HS-27A (cell line): ENCODE measurements around the gene VTI1B.
"Not testable (repeated sequence)": the region's sequence is repeated elsewhere in the genome, so short reads cannot be mapped to it uniquely, and the experiment has no call there.

ENCODE experiments used
- DNase-seq: peaks from one replicate; pipeline ENCODE4 v3.0.0-alpha.2; 2012; ENCODE audit warnings: low read depth, missing footprints

The VTI1B gene

DNA sequence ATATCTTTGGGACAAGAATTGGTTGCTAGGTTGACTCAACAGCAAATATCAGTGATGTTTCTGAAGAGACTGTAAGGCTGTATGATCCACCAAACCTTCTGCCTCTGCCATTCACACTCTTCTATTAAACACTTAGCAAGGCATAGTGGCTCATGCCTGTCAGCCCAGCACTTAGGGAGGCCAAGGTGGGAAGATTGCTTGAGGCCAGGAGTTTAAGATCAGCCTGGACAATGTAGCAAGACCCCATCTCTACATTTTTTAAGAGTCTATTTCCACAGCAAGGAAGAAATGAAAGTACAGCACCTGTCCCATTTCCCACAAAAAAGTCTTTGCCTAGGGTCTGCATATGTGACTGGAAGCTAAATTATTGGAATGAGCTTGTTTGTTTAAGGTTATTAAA lies 46.9 kb downstream of the VTI1B start:
- DNase-seq: no peak

DNA sequence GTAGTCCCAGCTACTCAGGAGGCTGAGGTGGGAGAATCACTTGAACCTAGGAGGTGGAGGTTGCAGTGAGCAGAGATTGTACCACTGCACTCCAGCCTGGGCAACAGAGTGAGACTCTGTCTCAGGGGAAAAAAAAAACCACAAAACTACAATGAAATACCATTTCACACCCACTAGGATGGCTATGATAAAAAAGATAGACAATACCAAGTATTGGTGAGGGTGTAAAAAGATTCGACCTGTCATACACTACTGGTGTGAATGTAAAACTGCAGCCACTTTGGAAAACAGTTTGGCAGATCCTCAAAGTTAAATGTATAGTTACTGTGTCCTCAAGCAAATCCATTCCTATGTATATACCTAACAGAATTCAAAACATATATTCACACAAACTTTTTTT lies 48.3 kb downstream of the VTI1B start:
- DNase-seq: not testable (repeated sequence)

DNA sequence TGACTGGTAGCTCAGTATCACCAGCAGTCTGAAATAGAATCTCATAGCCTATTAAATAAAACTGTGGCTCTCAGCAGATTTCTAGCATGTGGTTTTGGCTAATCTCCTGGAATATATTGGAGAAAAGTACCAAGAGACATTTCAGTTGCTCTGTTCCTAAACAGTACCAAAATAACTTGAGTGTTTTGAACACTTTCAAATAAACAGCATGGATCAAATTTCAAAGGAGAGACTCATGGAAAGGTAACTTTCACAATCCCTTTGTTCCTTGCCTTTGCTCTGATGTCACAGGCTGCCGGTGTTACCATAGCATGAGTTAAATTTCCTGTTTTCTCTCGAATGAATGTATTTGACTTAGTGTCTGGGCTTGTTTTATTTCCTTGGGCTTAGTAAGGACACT lies 51.3 kb downstream of the VTI1B start:
- no peak for DNase-seq

DNA sequence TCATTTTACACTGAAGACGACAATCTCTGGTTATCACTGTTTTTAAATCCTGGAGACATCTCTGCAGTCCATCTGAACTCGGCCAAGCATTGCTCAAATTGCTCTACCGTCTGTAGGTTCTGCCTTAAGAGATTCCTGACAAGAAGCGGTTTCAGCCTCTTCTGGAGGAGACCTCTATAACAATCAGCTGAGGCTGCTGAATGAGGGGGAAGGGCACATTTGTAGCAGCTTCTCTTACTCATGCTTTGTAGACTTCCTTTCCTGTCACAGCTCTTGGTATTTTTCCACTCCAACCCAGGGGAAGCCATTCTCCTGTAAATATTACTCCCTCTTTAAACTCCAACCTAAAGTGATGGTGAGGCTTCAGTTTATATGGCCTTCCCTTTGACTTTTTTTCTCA lies 51.8 kb downstream of the VTI1B start:
- peak; percentile 29 for DNase-seq

DNA sequence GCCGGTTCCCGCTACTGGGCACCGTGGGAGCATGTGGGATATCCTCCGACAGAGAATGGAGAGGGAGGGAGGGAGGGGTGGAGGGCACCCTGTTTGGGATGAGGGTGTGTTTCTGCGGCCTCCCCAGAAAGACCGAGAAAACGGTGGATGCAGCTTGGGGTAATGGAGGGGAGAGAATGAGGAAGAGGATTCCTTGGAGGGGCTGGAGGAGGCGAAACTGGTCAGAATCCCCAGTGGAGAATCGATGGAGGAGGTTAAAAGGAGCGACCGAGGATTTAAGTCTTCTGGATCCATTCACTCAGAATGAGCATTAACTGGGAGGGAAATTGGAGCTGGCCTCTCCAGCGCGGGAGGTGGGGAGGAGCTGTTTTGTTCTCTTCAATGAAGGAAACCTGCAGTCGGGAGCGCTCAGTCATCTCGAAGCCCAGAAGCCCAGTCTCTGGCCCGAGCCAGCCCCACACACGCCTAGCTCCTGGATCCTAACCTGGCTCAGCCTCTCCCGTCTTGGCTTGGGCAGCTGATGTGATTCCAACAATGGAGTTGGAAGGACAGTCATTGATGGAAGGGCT lies 54.1 kb downstream of the VTI1B start:
- DNase-seq: no peak

DNA sequence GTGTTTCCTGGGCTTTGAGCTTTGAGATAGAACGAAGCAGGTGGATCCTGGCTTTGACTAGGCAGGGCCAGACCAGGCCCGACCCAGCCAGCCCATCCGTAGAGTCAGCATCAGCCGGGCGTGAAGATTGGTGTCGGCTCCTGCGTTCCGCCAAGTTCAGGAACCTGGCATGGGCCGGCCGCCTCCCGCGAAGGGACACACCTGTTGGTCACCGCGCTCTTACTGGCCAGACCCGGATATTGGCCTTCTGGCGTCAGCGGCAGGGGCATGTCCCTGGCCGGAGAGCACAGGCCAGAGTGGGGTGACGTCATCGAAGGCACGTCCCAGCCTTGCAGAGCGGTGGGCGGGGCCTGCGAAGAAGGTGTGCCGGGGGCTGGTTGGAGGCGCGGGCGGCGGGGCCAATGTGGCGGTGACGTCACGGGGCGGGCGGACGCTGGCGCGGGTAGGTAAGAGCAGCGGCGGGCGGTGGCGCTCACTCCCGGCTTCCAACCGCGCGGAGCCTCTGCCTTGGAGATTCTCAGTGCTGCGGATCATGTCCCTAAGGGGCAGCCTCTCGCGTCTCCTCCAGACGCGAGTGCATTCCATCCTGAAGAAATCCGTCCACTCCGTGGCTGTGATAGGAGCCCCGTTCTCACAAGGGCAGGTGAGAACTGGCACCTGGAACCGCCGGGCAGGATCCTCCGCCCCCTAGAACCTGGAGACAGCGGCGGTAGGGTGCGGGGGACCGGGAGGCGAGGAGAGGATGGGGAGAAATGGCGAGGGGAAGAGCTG lies 54.8 kb downstream of the VTI1B start, which contains the start of gene ARG2:
Gene ARG2, plus strand, starts transcription at position 475 of the 771 bp plus-strand sequence. Its CDS starts 58 bp downstream, at position 533.
- peak; percentile 69 for DNase-seq

DNA sequence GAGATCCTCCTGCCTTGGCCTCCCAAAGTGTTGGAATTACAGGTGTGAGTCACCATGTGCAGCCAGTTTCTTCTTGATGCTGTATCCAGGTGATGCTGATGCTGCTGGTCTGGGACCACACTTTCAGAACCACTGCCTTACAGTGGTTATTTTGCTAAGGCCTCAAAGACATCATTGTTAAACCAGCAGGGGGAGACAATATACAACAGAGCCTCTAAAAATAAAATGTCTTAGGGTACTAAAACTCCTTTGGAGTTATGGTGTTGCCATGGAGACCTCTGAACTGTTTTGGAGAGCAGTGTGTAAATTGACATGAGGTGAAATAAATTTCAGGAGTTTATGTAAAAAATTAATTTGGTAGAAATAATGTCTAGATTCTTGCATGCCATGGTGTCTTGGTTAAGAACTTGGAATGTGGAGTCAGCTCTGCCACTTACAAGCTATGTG lies 55.8 kb downstream of the VTI1B start:
- peak; percentile 38 for DNase-seq

DNA sequence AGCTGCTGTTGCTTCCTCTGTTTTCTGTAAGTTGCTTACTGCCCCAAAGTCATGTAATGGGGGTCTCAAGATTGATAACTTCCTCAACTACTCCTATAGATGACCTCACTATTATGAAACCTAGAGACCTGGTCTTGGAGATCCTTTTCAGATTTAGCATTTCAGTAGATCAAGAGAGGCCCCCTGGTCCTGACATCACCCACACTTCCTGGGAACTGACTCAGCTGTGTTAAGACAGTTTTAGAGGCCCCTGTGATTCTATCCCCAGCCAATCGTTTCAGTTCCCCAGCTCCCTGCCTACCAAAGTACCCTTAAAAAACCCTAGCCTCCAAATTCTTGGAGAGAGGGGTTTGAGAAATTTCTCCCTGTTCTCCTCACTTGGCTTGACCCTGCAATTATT lies 63.9 kb downstream of the VTI1B start:
- DNase-seq: no peak

DNA sequence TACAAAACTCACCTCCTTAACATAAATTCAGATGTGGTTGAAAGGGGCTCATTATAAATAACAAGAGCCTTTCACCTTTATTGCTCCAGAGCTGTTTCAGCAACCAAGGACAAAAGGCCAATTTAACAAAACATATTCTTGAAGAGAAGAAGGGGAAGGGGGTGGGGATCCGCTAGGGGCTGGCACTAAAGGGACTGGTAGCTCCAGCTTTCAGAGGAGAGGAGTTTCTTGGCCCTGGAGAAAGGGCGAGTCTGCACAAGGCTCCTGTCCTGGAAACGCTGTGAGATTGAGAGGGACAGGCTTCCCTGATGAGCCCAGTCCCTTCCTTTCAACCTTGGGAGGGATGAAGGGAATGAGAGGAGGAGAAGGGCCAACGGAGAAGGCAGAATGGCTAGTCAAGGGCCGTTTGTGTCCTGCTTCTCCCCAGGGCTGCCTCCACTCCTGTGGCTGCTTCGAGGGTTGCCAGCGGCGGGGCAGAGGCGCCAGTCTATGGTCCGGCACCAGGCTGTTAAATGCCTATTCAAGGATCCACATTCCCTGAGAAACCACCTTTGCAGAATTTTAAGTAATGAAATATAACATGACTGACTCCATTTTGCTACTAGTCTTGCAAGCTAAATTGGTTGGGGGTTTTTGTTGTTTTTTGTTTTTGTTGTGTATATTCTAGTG lies 64.7 kb downstream of the VTI1B start:
- no peak for DNase-seq

DNA sequence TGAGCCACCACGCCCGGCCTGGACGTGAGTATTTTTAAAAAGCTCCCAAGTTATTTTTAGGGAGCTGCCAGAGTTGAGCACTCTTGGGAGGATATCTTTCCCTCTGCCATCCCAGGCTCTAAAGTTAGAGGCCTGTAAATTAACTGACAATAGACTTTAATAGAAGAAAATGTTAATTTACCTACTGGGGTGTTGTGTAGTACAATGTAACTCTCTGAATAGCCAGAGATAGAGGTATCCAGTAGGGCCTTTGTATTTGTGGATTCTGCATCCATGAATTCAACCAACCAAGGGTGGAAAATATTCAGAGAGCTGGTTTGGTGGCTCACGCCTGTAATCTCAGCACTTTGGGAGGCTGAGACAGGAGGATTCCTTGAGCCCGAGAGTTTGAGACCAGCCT lies 66.8 kb downstream of the VTI1B start:
- no peak for DNase-seq

DNA sequence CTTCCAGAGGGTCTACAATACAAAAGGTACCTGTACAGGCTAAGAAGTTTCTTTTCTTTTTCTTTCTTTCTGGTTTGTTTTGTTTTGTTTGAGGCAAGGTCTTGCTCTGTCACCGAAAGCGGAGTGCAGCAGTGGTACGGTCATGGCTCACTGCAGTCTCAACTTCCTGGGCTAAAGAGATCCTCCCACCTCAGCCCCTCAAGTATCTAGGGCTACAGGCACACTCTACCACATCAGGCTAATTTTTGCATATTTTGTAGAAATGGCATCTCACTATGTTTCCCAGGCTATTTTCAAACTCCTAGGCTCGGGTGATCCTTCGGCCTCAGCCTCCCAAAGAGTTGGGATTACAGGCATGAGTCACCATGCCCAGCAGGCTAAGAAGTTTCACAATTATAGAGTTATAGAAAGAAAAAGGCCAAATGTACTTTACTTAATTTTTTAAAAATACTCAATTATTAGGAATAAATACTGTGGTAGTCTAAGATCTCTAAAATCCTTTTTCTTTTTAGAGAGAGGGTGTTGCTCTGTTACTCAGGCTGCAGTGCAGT lies 71.4 kb downstream of the VTI1B start:
- no peak for DNase-seq

DNA sequence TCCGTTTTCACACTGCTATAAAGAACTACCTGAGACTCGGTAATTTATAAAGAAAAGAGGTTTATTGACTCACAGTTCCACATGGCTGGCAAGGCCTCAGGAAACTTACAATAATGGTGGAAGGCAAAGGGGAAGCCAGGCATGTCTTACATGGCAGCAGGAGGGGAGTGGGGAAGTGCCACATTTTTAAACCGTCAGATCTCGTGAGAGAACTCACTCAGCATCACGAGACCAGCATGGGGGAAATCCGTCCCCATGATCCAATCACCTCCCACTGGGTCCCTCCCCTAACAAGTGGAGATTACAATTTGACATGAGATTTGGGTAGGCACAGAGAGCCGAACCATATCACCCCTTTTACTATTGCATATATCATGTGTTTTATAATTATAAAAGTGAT lies 72.4 kb downstream of the VTI1B start:
- DNase-seq: no peak

DNA sequence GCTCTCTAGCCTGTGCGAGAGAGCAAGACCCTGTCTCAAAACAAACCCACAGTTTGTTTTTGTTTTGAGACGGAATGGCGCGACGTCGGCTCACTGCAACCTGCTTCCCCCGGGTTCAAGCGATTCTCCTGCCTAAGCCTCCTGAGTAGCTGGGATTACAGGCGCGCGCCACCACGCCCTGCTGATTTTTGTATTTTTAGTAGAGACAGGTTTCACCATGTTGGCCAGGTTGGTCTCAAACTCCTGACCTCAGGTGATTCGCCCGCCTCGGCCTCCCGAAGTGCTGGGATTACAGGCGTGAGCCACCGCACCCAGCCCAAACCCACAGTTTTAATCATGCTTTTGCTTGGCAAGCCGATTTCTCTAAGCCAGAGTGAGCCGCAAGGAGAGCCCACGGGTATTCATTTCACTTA lies 73.9 kb downstream of the VTI1B start:
- not testable (repeated sequence) for DNase-seq

DNA sequence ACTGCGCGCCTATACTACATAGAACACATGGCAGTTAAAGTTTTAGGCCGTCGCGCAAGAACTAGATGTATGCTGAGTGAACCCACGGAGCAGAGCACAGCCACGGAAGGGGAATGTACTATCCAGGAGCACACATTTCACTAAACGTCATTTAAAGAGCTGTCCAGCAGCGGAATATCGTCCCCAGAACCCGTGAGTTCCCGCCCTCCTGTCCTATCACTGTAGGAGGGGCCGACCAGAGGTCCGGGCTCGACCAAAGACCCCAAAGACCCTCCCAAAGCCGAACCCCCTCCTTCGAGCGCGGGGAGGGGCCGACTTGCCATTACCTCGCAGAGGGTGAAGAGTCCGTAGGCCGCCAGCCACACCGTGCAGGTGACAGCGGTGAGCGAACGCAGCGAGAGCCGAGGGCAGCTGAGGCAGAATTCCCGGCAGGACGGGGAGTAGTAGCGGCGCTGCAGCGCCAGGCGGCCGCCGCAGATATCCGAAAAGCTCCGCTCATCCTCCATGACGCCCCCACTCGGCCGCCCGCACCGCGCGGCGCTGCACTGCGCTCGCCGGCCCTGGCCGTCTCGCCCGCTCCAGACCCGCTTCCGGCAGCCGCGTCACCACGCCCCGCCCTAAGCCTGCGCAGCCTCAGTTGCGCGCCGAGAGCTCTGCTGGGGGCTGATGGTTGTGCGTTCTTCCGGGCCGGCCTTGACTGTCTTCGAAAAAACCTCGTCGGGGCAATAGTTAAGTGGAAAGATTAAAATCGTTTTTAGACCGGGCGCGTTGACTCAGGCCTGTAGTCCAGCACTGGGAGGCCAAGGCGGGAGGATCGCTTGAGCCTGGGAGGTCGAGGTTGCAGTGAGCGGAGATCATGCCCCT lies 74.5 kb downstream of the VTI1B start, which contains the start of gene PIGH:
Gene PIGH, minus strand, starts transcription at position 571 of the 864 bp plus-strand sequence. Its CDS starts 65 bp downstream, at position 506.
- DNase-seq: no peak
